A549 (cell line): ENCODE measurements around the gene OTUB2. TPM values are rescaled to one million over a fixed set of nuclear protein-coding genes. Genes with fewer than 3 reads are reported as not detected.
"Not testable (repeated sequence)": the region's sequence is repeated elsewhere in the genome, so short reads cannot be mapped to it uniquely, and the experiment has no call there.

ENCODE experiments used
- ATAC-seq, 2 experiments: fragments of 200-7000 bp in 1 of 2; fragments of >200 bp in 1 of 2; cut with Nextera tagmentation in 1 of 2; cut with Tn5 transposase in 1 of 2; 3 replicates each; pipeline versions ENCODE4 v1.8.0 to v1.9.1; 2018 to 2020; ENCODE audit warnings: mild to moderate bottlenecking in 1 of 2, moderate library complexity in 1 of 2
- CTCF ChIA-PET: fragments of 300-600 bp; sonication (Branson Sonifier 250); formaldehyde crosslinking; extraction: SDS; loops from one replicate; lab custom pipeline; 2021; ENCODE audit warnings: antibody characterized with exemption, inconsistent platforms; lab: Yijun Ruan, JAX
- POLR2A ChIA-PET: fragments of 350-600 bp; formaldehyde crosslinking; extraction: SDS; loops from one replicate; lab custom pipeline; 2021; ENCODE audit warnings: antibody characterized with exemption, inconsistent platforms; lab: Yijun Ruan, JAX
- DNase-seq, 2 experiments: peaks; one replicate each; pipeline versions ENCODE4 v3.0.0 to v3.0.0-alpha.2; 2011 to 2016; ENCODE audit warnings: low read depth in 1 of 2, low spot score in 1 of 2
- FAIRE-seq: peaks from 2 replicates; lab custom pipeline; 2011; peaks lifted over from hg19 to GRCh38; lab: Jason Lieb, UNC
- H3K27ac ChIP-seq, 2 experiments: fragments of >200 bp; sonication (Bioruptor Twin); formaldehyde crosslinking; 3 replicates each; pipeline ENCODE4 v1.5.1; 2016 to 2017
- H3K4me1 ChIP-seq: fragments of >200 bp; sonication (Bioruptor Twin); formaldehyde crosslinking; 3 replicates; pipeline ENCODE4 v1.6.1; 2016
- H3K4me2 ChIP-seq: fragments of >200 bp; sonication (Bioruptor Twin); formaldehyde crosslinking; 3 replicates; pipeline ENCODE4 v1.6.1; 2016
- H3K4me3 ChIP-seq: fragments of >200 bp; sonication (Bioruptor Twin); formaldehyde crosslinking; 3 replicates; pipeline ENCODE4 v1.5.1; 2016
- H3K9me3 ChIP-seq: fragments of >200 bp; sonication (Bioruptor Twin); formaldehyde crosslinking; 3 replicates; pipeline ENCODE4 v1.6.1; 2016
- CEBPB ChIP-seq, 2 experiments: fragments of >200 bp in 1 of 2; sonication (Bioruptor Twin) in 1 of 2; formaldehyde crosslinking in 1 of 2; IDR thresholded peaks; 2 replicates each; pipeline ENCODE4 v1.6.1; 2012 to 2016
- CHD2 ChIP-seq: fragments of 150-350 bp; IDR thresholded peaks from 2 replicates; pipeline ENCODE4 v1.6.1; 2014; ENCODE audit warnings: low read length; ENCODE audit not compliant: partially characterized antibody
- CHD4 ChIP-seq: fragments of 200-600 bp; sonication (generic); IDR thresholded peaks from 2 replicates; pipeline ENCODE4 v1.6.1; 2016; ENCODE audit warnings: antibody characterized with exemption, mild to moderate bottlenecking, borderline replicate concordance
- EP300 ChIP-seq, 2 experiments: fragments of >200 bp; sonication (Bioruptor Twin); formaldehyde crosslinking; IDR thresholded peaks; 2 replicates in 1 of 2; 3 replicates in 1 of 2; pipeline ENCODE4 v1.6.1; 2016 to 2017
- FOSB ChIP-seq: fragments of 250-450 bp; sonication (Bioruptor Pico); IDR thresholded peaks from 2 replicates; pipeline ENCODE4 v1.5.0; 2020; ENCODE audit warnings: mild to moderate bottlenecking, moderate library complexity
- HEYL ChIP-seq: fragments of 250-450 bp; sonication (Bioruptor Pico); IDR thresholded peaks from 2 replicates; pipeline ENCODE4 v1.8.0; 2021; ENCODE audit warnings: mild to moderate bottlenecking, moderate library complexity
- HOXA7 ChIP-seq: fragments of 250-450 bp; sonication (Bioruptor Pico); IDR thresholded peaks from 2 replicates; pipeline ENCODE4 v1.5.0; 2020; ENCODE audit warnings: mild to moderate bottlenecking, moderate library complexity
- HOXB5 ChIP-seq: fragments of 250-450 bp; sonication (Bioruptor Pico); IDR thresholded peaks from 2 replicates; pipeline ENCODE4 v1.5.0; 2020; ENCODE audit warnings: mild to moderate bottlenecking, moderate library complexity
- KDM5A ChIP-seq: fragments of 200-600 bp; sonication (generic); IDR thresholded peaks from 2 replicates; pipeline ENCODE4 v1.6.1; 2016; ENCODE audit warnings: antibody characterized with exemption, mild to moderate bottlenecking
- MAZ ChIP-seq: fragments of 150-350 bp; IDR thresholded peaks from 2 replicates; pipeline ENCODE4 v1.6.1; 2014; ENCODE audit warnings: antibody characterized with exemption, low read depth, low read length, borderline replicate concordance
- NR3C1 ChIP-seq: fragments of >200 bp; sonication (Bioruptor Twin); formaldehyde crosslinking; IDR thresholded peaks from 3 replicates; pipeline ENCODE4 v1.6.1; 2017
- RCOR1 ChIP-seq: fragments of 150-350 bp; IDR thresholded peaks from 2 replicates; pipeline ENCODE4 v1.6.1; 2014; ENCODE audit warnings: antibody characterized with exemption, low read length, low read depth
- RNF2 ChIP-seq: fragments of 200-600 bp; sonication (generic); IDR thresholded peaks from 2 replicates; pipeline ENCODE4 v1.6.1; 2016; ENCODE audit warnings: low read depth, mild to moderate bottlenecking, antibody characterized with exemption, moderate library complexity, borderline replicate concordance
- ZFP36 ChIP-seq: fragments of 450-650 bp; IDR thresholded peaks from 2 replicates; pipeline ENCODE4 v1.6.1; 2014; ENCODE audit warnings: borderline replicate concordance; ENCODE audit not compliant: partially characterized antibody
- ZSCAN20 ChIP-seq: fragments of 250-450 bp; sonication (Bioruptor Pico); IDR thresholded peaks from 2 replicates; pipeline ENCODE4 v1.8.0; 2022; ENCODE audit warnings: mild to moderate bottlenecking, moderate library complexity
- WGBS: methylation state at CpG from one replicate; pipeline ENCODE4 v1.1.6; 2017; ENCODE audit errors: missing lambda C conversion rate; 5-methylcytosine and 5-hydroxymethylcytosine counted together
- polyA plus RNA-seq, 4 experiments: library from polyadenylated mRNA; depleted of rRNA in 3 of 4; stranded (reverse); fragments of >200 nt; fragmentation: RNase III in 1 of 4; extraction: RNeasy Plus Mini Kit Qiagen cat#74134 plus additional on column Dnase treatment in 1 of 4; gene quantifications; 2 replicates in 3 of 4; 3 replicates in 1 of 4; pipeline ENCODE4 v1.2.3, GENCODE V29; 2011 to 2017
- TF ChIP-seq, protein P1 (sequence below): IDR thresholded peaks from 2 replicates; pipeline ENCODE4 v1.6.1; 2012
- TF ChIP-seq, protein P2 (sequence below): IDR thresholded peaks from 2 replicates; pipeline ENCODE4 v1.6.1; 2012

The OTUB2 gene
- polyA plus RNA-seq, 2 of the 4 experiments (the other 2 are of a cell fraction), result 1.2 to 2.5 TPM

DNA sequence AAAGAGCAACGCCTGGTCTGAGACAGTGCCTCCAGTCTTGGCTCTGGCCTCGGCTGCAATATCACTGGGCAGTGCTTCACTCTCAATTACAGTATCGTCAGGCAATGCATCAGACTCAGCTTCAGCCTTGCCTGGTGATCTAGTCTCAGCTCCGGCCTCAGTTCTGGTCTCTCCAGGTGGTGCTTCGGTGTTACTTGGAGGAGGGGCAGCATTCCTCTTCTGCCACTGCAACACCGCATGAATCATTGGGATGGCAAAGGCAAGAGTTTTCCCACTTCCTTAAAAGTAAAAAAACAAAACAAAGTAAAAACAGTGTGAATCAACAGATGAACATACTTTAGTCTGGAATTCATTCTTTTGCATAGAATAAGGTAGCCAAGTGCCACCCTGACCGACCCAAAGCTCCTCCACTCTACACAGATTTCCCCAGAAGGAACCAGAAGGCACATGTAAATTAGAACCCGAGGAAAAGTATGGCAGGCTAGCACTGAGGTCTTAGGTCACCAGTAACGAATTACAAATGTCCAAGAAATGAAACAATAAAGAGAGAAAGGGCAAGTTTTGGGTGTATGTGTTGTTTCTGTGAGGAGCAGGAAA lies 36.3 kb downstream of the OTUB2 start:
- ATAC-seq (no peak), DNase-seq (no peak), FAIRE-seq (no peak)
- ChIA-PET POLR2A (no interaction called here), CTCF (interaction anchor here (1.5 kb wide), 1 partner anchor 16 kb away, joined by 5 read pairs; no protein-coding TSS in a partner anchor)
- Histone ChIP-seq H3K27ac (no peak overlapping the region), H3K4me1 (peaks cover 18% of the 10 kb centered on the region), H3K9me3 (peaks cover 3% of the 10 kb centered on the region; the same call in 1 of the 3 replicates), H3K4me3 (no peak overlapping the region), H3K4me2 (no peak overlapping the region)
- WGBS, result 85% methylated on average over 9 of the region's 9 CpGs
- TF ChIP-seq, protein P1, sequence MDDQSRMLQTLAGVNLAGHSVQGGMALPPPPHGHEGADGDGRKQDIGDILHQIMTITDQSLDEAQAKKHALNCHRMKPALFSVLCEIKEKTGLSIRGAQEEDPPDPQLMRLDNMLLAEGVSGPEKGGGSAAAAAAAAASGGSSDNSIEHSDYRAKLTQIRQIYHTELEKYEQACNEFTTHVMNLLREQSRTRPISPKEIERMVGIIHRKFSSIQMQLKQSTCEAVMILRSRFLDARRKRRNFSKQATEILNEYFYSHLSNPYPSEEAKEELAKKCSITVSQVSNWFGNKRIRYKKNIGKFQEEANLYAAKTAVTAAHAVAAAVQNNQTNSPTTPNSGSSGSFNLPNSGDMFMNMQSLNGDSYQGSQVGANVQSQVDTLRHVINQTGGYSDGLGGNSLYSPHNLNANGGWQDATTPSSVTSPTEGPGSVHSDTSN, result no peak

DNA sequence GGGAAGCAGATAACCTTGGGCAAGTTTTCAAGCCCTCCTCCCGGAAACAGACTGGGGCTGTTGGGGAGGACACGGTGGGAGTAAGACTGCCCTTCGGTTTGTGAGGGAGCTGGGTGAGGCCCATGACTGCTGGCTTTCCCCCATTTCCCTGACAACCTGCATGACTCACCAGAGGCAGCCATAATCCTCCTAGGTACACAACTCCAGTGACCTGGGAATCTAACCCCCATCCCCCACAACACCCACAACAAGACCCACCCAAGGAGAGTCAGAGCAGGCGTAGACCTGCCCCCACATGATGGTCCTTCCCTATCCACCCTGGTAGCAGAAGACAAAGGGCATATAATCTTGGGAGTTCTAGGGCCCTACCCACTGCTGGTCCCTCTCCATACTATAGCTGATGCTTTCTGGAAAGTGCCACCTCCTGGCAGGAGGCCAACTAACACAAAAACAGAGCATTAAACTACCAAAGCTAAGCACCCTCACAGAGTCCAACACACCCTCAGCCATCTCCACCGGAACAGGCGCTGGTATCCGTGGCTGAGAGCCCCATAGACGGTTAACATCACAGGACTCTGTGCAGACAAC lies 40.0 kb downstream of the OTUB2 start:
- Histone ChIP-seq H3K27ac (peak overlapping the region in 1 of 2 experiments; percentile 50; a peak in 2 of 6 replicates), H3K4me1 (peaks cover 18% of the 10 kb centered on the region)
- ATAC-seq (no peak; a peak in 2 of 6 replicates), DNase-seq (peak in 1 of 2 experiments; percentile 12)
- CTCF ChIA-PET, result interaction anchor here (0.9 to 1.5 kb wide), 3 partner anchors 13 to 71 kb away, joined by 3 to 4 read pairs (median 4); no protein-coding TSS in a partner anchor
- TF ChIP-seq HOXA7 (CRISPR knock-in tag) (no peak), MAZ (no peak), EP300 (IDR thresholded peaks at IDR 0.05) (no peak), CEBPB (IDR thresholded peaks at IDR 0.05) (no peak), CHD2 (no peak), KDM5A (no peak), RNF2 (no peak), FOSB (CRISPR knock-in tag) (no peak), ZFP36 (no peak), NR3C1 (no peak), CHD4 (no peak), RCOR1 (no peak), HEYL (CRISPR knock-in tag) (no peak), ZSCAN20 (no peak)
- TF ChIP-seq, protein P2, sequence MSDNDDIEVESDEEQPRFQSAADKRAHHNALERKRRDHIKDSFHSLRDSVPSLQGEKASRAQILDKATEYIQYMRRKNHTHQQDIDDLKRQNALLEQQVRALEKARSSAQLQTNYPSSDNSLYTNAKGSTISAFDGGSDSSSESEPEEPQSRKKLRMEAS, result no peak
- TF ChIP-seq, protein P1, result no peak
- TF ChIP-seq, all 56 proteins: peak for 0
- H3K4me2 ChIP-seq, result peak overlapping the region; percentile 52
- H3K9me3 ChIP-seq, result peaks cover 29% of the 10 kb centered on the region
- no peak for FAIRE-seq
- H3K4me3 ChIP-seq, result no peak overlapping the region
- 72% methylated on average over 7 of the region's 8 CpGs for WGBS
- POLR2A ChIA-PET, result no interaction called here

DNA sequence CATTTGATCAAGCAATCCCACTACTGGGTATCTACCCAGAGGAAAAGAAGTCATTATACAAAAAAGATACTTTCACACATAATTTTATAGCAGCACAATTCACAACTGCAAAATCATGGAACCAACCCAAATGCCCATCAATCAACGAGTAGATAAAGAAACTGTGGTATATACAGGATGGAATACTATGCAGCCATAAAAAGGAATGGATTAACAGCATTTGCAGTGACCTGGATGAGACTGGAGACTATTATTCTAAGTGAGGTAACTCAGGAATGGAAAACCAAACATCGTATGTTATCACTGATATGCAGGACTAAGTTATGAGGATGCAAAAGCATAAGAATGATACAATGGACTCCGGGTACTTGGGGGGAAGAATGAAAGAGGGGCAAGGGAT lies 45.9 kb downstream of the OTUB2 start:
- ATAC-seq, H3K27ac ChIP-seq, FAIRE-seq, CTCF ChIA-PET, H3K4me2 ChIP-seq, H3K4me3 ChIP-seq, POLR2A ChIA-PET, H3K4me1 ChIP-seq, DNase-seq: not testable (repeated sequence)
- WGBS, result 86% methylated on average over 3 of the region's 3 CpGs
- peaks cover 78% of the 10 kb centered on the region for H3K9me3 ChIP-seq

DNA sequence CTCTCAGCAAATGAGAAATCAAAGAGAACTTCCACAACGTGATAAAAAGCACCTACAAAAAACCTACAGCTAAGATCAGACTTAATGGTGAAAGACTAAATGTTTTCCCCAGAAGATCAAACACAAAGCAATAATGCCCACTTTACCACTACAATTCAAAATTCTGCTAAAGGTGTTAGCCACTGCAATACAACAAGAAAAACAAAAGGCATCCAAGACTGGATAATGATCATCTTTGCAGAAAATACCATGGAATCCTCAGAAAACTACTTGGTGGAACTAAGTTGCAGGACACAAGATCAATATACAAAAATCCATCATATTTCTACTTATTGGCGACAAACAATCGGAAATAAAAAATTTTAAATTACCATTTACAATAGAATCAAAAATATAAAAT lies 48.4 kb downstream of the OTUB2 start:
- H3K4me3 ChIP-seq, result no peak overlapping the region
- no peak overlapping the region for H3K27ac ChIP-seq
- DNase-seq, result no peak
- no peak for FAIRE-seq
- ChIA-PET POLR2A (no interaction called here), CTCF (interaction anchor here (0.7 kb wide), 1 partner anchor 55 kb away, joined by 3 read pairs; no protein-coding TSS in a partner anchor)
- 96% methylated on average over 3 of the region's 3 CpGs for WGBS
- H3K4me1 ChIP-seq, result peaks cover 3% of the 10 kb centered on the region
- no peak overlapping the region for H3K4me2 ChIP-seq
- no peak for ATAC-seq
- peaks cover 60% of the 10 kb centered on the region for H3K9me3 ChIP-seq
- TF ChIP-seq HOXB5 (CRISPR knock-in tag) (no peak), EP300 (IDR thresholded peaks at IDR 0.05) (no peak)
